ENCODE data around the gene GPRASP3.

The GPRASP3 gene

GRCh38 chrX:102765217-102765616 lies 44.7 kb downstream of the GPRASP3 start:
- no peak for DNase-seq (ENCODE audit: low read depth)

DNA sequence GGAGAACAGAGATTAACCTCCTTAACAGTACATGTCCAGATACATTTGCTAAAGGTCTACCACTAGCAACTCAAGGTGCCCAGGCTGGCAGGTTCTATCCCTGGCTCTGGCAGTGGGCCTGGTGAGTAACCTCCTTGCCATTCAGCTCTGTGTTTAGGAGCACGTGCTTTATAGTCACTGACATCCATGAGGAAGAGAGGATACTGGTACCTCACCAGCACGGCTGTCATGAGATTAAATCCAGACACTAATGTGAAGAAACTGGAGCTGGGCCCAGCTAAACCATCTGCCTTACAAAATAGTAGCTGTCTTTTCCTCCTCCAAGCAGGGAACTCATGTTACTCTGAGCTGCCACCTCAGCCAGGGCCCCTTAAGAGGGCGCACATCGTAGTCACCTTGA lies 45.3 kb downstream of the GPRASP3 start:
- no peak for DNase-seq (ENCODE audit: low read depth)

GRCh38 chrX:102767287-102767686 lies 46.7 kb downstream of the GPRASP3 start:
- DNase-seq (ENCODE audit: low read depth) = no peak

DNA sequence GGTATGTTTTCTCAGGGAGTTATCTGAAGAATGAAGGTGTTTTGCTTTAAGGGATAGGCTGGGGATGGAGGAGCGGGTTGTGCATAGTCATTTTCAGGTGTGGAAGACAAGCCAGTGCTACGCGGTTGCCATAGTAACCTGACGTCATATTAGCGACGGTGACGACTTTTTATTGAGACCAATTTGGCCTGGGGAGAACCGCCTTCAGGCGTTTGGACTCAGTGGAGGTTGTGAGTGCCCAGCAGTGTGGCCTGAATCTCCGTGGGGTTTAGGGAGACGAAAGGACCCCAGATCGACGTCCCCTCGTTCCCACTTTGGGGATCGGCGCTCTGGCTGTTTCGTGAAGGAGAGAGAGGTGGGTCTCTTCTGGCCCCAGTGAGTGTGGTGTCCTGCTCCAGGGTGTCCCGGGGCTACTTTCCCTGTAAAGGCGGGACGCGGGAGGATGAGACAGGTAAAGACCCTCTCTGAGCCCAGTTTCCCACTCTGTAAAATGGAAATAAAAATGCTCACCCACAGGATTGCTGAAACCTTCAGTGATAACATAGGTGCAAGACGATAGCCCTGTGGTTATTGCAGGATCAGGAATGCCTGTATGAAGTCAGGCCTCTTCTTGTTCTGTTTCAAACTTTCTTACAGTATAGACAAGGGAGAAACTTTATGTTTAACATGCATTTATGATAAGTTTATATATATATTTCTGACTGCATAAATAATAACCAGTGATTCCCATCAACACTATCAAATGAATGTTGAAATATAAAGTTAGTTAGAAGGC lies 48.6 kb downstream of the GPRASP3 start:
- peak; percentile 62 for DNase-seq (ENCODE audit: low read depth)
